Measurements from ENCODE around the gene PPP4R3A.

DNA sequence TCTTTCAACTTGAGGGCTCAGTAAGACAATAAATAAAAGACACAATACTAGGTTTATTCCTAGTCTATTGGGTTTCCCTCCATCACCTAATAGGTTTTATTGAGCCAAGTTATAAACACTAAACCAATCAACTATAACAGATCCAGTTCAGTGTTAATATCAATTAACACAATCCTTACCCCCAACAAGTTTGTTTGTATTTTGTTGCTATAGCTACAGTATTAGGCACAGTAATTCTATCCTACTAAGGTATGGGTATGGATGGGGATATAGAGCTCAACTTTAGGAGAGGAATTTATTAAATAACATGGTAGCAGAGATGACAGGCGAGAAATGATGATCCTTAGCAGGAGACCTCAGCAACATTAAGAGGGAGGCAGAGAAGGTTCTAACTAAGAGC lies 13.3 kb downstream of the PPP4R3A start:
- TF ChIP-seq POLR2AphosphoS5 (IDR thresholded peaks at IDR 0.05; ENCODE audit: low read depth, low read length) (no peak), POLR2A (IDR thresholded peaks at IDR 0.05; ENCODE audit: low read depth, low read length) (no peak), TAF1 (IDR thresholded peaks at IDR 0.05; ENCODE audit: borderline replicate concordance, low read depth, low read length) (no peak)

Data from GM12892 (cell line).